GM12891 (cell line): ENCODE data around the gene CT45A10.

Experiments used
- PAX5 ChIP-seq: IDR thresholded peaks from 2 replicates; pipeline ENCODE4 v1.6.1; 2011; ENCODE audit warnings: low read length, moderate library complexity, mild to moderate bottlenecking; ENCODE audit not compliant: insufficient read depth, severe bottlenecking
- POLR2A ChIP-seq: IDR thresholded peaks from 2 replicates; pipeline ENCODE4 v1.6.1; 2011; ENCODE audit warnings: low read depth, low read length, control low read depth
- POLR2AphosphoS5 ChIP-seq: IDR thresholded peaks from 2 replicates; pipeline ENCODE4 v1.6.1; 2011; ENCODE audit warnings: low read depth, low read length, control low read depth
- SPI1 ChIP-seq: IDR thresholded peaks from 2 replicates; pipeline ENCODE4 v1.6.1; 2011; ENCODE audit warnings: low read depth, low read length, control low read depth
- TAF1 ChIP-seq: IDR thresholded peaks from 2 replicates; pipeline ENCODE4 v1.6.1; 2011; ENCODE audit warnings: low read depth, low read length, control low read depth

DNA sequence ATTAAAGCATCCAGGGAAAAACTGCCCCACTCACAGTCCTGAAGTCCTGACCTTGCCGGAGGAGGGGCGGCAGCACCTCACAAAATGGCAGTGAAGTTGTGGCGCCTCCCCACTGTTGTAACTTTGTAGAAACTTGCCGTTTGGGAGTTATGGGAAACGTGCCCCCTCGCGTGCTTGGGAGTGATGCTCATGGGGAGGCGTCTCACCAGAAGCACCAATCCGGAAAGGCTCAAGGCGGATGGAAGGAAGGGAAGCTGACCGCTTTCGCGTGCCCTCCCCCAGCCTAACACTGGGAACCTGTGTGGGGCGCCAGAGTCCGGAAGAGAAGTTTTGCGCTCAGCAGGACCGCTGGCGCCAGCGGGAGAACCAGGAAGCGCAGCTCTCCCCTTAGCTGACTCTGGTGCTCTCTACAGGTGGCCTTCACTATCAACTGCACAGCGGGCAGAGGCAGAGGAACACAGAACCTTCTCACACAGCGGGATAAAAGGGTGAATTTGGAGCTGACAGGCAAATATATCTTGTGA is at the start of gene CT45A10, which contains the start of gene SAGE1:
- TF ChIP-seq POLR2A: no peak
- no peak for TF ChIP-seq POLR2AphosphoS5
- TF ChIP-seq TAF1: no peak
- TF ChIP-seq PAX5: no peak
- no peak for TF ChIP-seq SPI1
